ENCODE data around the gene SORCS3.

The SORCS3 gene

GRCh38 chr10:104922810-104923209 lies 281.7 kb downstream of the SORCS3 start:
- DNase-seq (ENCODE audit: low spot score), result no peak

DNA sequence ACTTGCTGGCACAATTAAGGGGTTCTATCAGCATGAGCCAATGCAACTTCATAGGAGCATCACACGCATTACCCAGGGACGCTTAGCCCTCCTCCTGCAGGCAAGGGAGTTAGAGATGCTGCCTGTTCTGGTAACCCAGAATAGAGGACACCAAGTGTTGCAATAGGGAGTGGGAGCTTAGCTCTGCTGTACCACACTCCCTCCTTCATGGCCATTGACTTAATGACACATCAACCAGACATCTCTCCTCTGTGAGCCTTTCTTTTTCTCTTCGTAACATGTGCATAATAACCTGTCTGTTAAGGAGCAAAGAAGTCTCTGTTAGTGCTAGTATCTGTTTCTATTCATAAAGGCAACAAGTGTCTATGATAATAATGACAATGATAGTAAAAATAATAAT lies 282.4 kb downstream of the SORCS3 start:
- DNase-seq (ENCODE audit: low spot score), result no peak

GRCh38 chr10:104924101-104924795 lies 283.2 kb downstream of the SORCS3 start:
- no peak for DNase-seq (ENCODE audit: low spot score)

GRCh38 chr10:104925232-104925851 lies 284.3 kb downstream of the SORCS3 start:
- DNase-seq (ENCODE audit: low spot score), result peak; percentile 44

- DNase-seq (ENCODE audit: low spot score), result no peak
These were observed 287.6 kb downstream of the SORCS3 start for GRCh38 chr10:104928734-104929133.

DNA sequence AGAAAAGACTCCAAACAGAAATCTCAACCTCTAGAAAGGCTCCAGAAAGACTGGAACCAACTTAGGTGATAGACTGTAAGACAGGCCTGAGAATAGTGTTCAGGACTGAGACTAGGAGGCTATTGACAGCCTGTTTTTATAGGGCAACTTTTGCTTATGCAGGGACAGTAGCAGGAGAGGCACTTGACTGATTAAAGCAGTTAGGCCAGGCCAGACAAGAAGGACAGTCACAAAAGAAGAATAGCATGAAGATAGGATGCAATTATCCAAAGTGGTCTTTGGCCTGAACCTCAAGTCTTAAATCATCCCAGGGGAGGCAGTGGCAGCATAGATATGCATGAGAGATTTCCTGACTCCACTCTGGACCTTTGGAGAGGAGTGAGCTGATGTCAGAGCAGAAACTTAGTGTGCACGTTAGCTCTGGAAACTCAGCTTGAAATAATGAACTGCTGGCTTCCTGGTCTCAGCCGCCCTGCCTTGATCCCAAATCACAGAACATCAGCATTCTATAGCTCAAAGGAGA lies 290.6 kb downstream of the SORCS3 start:
- no peak for DNase-seq (ENCODE audit: low spot score)

GRCh38 chr10:104935656-104936055 lies 294.6 kb downstream of the SORCS3 start:
- peak; percentile 65 for DNase-seq (ENCODE audit: low spot score)

DNA sequence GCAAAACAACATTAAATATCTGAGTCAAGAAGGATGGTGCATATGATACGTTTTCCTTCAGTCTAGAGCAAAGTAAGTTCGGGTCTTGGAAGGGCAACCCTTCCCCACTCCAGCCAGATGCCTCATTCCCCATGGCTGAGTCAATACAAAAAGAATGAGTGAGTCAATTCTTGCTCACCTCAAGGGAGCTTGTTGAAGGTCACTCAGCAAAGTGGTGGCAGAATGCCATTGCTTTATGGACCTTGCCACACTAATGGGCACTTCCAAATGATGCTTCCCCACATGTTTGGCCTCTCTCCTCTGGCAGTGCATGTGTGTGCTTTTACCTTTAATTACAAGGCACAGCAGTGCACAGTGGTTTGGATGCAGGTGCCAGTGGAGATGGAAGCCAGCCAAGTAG lies 296.5 kb downstream of the SORCS3 start:
- peak; percentile 63 for DNase-seq (ENCODE audit: low spot score)

DNA sequence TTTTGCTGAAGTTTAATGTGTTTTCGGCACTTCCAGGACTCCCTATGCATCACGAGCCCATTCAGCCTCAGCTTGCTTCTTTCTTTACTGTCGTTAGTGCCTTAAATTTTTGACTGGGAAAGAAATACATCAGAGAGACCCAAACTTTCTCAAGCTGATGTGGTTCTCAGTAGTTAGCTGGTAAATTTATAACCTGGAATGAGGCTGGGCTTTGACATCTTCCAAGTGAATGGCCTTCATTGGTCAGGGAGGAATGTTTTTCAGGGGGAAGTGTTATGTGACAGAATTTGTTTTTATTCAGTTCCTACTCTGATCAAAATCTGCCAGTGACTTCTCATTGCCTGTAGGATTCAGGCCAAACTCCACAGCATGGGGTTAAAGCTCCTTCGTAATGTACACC lies 296.9 kb downstream of the SORCS3 start:
- no peak for DNase-seq (ENCODE audit: low spot score)

GRCh38 chr10:104941662-104942061 lies 300.6 kb downstream of the SORCS3 start:
- no peak for DNase-seq (ENCODE audit: low spot score)

DNA sequence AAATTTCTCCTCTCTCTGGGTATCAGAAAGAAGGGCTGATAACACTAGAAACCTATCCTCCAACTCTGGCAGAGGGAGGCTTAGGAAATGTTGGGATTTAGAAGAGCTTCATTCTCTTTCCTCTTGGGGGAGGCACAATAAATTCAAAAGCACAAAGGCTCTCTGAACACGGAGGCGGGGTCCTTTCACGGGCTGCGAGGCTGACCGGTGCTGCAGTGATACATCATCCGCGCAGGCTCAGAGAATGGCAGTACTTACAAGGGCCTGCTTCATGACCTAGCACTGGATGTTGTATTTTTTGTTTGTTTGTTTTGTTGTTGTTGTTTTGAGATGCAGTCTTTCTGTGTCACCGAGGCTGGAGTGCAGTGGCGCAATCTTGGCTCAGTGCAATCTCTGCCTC lies 306.2 kb downstream of the SORCS3 start:
- DNase-seq (ENCODE audit: low spot score), result no peak

DNA sequence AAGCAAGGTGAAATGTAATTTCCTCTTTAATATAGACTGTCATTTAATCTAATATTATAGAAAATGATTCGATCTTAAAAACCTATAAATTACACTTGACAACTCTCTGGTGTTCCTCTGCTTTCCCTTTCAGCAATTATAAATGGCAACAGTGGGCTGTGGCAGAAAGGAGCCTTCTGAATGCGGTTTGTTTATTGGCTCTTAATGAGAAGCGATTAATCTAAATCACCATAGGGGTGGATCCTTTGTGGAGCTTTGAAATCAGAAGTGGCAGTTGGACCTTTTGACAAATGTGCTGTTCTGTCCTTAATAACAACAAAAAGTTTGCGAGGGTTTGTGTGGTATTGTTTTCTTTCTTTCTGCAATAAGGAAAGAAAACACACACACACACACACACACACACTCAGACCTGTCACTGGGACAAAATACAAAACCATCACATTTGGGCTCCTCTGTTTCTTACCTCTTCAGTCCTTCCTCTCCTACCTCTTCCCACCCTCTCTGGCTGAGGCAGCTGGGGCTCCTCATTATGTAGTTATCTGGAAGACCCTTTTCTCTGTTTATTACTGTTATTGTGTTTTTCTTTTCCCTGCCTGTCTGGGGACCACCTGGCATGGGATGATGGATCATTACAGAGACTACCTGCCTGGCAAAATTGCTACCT lies 316.2 kb downstream of the SORCS3 start:
- DNase-seq (ENCODE audit: low spot score), result no peak

DNA sequence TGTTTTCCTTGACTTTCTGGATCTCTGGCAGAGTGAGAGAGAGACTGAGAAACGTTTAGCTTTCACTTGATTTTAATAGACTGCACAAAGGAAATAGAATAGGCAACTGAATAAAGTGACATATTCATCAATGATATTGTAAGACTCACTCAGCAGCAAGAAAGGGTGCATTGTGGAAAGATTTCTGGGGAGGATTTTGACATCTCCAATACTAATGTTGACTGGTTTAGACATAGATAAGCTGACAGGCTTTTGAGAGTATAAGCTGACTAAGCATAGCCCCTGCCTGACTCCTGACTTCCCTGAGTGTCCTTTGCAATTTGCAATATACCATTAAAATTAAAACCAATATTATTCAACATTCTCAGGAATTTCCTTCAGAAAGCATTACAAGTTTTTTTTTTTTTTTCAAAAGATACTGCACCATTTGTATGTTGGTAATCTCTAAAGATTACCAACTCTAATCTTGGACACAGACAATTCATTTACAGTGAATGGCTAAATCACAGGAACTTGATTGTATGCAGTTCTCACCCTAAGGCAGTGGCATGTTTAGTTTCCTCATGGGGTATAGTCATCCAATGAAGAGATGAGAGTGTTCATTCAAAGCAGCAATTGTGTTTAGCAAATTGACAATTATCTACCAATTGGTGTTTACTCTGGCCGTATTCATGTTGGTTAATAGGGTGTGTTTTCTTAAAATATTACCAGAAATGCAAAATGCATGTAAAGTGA lies 325.6 kb downstream of the SORCS3 start:
- DNase-seq (ENCODE audit: low spot score), result no peak

DNA sequence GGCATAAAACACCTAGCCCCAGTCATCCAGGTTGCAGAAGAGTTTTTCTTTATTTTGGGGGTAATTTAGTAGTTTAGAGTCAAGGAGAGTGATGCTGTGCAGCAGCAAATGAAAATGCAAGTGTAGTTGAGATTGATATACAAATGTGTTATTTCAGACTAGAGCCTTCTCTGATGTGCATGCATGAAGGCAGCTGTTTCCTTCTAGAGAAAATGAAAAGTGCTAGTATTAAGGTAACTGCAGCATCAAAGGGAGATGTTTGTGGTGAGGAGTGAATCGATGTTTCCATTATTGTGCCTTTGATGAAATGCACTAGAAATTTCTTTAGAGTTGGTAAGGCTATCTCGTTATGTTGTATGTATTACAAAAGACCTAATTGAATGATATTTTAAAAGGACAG lies 339.3 kb downstream of the SORCS3 start:
- DNase-seq (ENCODE audit: low spot score), result no peak

- no peak for DNase-seq (ENCODE audit: low spot score)
These were observed 340.9 kb downstream of the SORCS3 start for GRCh38 chr10:104981995-104982394.

- no peak for DNase-seq (ENCODE audit: low spot score)
These were observed 347.6 kb downstream of the SORCS3 start for GRCh38 chr10:104988686-104989085.

DNA sequence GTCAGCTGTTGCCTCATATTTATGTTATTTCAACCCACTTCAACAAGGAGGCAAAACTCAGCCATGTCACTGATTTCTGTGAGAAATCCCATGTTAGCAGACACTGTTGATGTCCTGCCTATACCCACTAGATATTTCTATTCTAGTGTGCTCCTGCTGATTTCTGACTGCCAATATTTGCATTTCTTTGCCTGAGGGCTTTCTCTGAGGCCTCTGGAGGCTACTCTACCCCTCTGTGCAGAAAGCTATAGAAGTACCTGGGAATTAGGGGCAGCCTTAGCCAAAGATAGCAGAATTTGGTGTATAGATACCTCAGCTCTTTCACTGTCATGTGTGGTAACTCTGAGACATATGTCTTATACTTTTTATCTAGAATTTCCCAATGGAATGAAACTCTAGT lies 348.8 kb downstream of the SORCS3 start:
- DNase-seq (ENCODE audit: low spot score), result no peak

GRCh38 chr10:104993085-104993484 lies 352.0 kb downstream of the SORCS3 start:
- no peak for DNase-seq (ENCODE audit: low spot score)

GRCh38 chr10:105001269-105001668 lies 360.2 kb downstream of the SORCS3 start:
- DNase-seq (ENCODE audit: low spot score), result no peak

DNA sequence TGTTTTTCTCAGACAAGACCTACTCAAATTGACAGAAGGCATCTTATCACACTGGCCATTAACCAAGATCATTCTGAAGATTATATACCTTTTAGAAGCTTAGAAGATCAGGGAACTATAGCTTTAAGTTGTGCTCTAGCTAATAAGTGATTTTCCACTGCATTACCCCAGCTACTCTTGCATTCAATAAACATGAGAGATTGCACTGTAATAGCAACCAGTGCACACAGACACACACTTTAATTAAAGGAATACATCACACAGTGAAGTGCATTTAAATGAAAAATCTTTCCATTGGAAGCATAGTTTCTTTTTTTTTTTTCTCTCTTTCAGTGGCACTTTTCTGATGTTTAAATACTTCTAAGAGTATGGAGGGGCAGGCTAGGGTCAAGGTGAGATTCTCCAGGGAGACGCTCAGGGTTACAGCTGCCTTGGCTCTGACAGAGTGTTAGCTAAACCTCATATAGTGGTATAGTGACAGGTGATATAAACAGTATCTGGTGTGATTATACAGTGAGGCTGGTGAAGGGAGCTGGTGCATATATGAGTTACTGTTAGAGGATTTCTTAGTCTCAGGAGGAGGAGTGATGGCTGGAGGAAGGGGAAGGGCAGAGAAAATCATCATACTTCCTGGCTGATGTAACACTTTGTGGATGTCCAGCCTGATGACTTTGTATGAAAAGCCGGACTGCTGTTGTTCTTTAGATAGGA lies 369.5 kb downstream of the SORCS3 start:
- no peak for DNase-seq (ENCODE audit: low spot score)

DNA sequence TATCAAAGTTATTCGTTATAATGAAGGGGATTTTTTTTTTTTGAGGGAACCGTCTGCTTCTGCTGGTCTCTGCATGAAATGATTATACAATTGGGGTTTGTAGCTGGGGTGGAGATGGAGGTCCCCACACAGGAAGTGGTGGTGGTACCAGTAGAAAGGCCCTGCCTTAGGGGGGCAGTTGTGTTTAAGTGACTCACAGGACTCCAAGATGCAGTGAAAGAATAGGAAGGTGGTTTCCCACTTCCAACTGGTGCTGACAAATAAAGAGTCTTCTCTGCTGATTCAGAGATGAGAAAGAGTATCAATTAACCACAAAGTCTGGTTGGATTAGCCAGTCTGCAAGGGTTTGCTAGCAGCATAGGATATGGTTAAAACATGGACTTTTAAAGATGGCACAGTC lies 376.0 kb downstream of the SORCS3 start:
- DNase-seq (ENCODE audit: low spot score), result no peak

DNA sequence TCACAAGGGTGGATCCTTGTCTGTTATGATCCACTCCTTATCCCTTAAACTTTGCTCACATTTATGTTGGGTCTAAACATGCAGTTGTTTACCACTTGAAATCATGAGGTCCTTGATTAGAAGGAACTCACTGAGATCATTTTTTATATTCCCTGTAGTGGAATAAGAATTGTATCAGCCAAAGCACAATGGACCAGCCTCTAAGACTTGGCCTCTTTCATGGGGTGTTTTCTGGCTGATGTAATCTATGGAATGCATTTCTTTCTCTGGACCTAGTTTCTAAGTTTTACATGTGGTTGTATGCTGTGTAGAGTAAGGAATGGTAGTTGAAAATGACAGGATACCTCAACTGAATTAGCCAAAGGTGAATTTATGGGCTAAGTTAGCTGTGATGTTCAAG lies 376.6 kb downstream of the SORCS3 start:
- DNase-seq (ENCODE audit: low spot score), result no peak

All from SW480 (cell line).